Esophagus muscularis mucosa (tissue), 3 donors: ENCODE results near the gene ZNF283.

Experiments
- POLR2A ChIP-seq: fragments of 450-650 bp; IDR thresholded peaks from one replicate; pipeline ENCODE4 v1.6.1; 2017; ENCODE audit warnings: antibody characterized with exemption, moderate library complexity, mild to moderate bottlenecking, low read depth
- POLR2AphosphoS5 ChIP-seq, 2 donors: sonication (generic); formaldehyde crosslinking; IDR thresholded peaks; one replicate each; pipeline ENCODE4 v1.6.1; 2017; ENCODE audit warnings: antibody characterized with exemption in 2 of 2
- TF ChIP-seq, protein P1 (sequence below), 3 experiments: fragments of 200-600 bp in 2 of 3; fragments of 450-650 bp in 1 of 3; sonication (generic) in 2 of 3; IDR thresholded peaks; one replicate each; pipeline ENCODE4 v1.5.1; 2017 to 2019; ENCODE audit warnings: antibody characterized with exemption in 3 of 3, mild to moderate bottlenecking in 2 of 3, moderate library complexity in 1 of 3

DNA sequence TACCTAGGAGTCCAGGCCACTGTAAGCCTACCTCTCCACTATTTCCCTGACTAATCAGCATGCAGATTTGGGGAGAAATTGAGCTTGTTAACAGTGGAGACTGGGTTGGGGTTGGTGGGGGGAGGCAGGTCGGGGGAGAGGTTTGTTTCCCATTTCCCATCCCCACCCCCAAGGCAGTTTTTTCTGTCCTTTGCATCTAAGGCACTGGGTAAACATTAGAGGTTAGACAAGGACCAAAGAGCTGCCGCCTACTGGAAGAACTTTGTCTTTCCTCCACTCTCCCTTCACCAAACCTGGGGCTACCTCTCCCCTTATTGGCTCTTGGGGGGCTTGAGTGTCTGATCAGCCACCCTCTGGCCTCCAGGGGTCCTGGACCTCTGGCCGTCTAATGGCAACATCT is 47.3 kb upstream of the ZNF283 start:
- no peak for TF ChIP-seq POLR2AphosphoS5 (IDR thresholded peaks at IDR 0.05)
- TF ChIP-seq, protein P1, sequence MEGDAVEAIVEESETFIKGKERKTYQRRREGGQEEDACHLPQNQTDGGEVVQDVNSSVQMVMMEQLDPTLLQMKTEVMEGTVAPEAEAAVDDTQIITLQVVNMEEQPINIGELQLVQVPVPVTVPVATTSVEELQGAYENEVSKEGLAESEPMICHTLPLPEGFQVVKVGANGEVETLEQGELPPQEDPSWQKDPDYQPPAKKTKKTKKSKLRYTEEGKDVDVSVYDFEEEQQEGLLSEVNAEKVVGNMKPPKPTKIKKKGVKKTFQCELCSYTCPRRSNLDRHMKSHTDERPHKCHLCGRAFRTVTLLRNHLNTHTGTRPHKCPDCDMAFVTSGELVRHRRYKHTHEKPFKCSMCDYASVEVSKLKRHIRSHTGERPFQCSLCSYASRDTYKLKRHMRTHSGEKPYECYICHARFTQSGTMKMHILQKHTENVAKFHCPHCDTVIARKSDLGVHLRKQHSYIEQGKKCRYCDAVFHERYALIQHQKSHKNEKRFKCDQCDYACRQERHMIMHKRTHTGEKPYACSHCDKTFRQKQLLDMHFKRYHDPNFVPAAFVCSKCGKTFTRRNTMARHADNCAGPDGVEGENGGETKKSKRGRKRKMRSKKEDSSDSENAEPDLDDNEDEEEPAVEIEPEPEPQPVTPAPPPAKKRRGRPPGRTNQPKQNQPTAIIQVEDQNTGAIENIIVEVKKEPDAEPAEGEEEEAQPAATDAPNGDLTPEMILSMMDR (IDR thresholded peaks at IDR 0.05), result no peak
- no peak for TF ChIP-seq POLR2A
